NCI-H2081 (cell line): ENCODE results near the gene MYL3.

Experiments
- DNase-seq, 2 experiments: peaks; one replicate each; lab custom pipeline; 2025; lab: John Stamatoyannopoulos, UW

The MYL3 gene

GRCh38 chr3:46899151-46900006 lies 36.1 kb upstream of the MYL3 start:
- DNase-seq = no peak

- no peak for DNase-seq
Observed at GRCh38 chr3:46898321-46899150, 35.3 kb upstream of the MYL3 start.

- DNase-seq = no peak
Observed at GRCh38 chr3:46897829-46898320, 34.6 kb upstream of the MYL3 start.

GRCh38 chr3:46897031-46897430 lies 33.8 kb upstream of the MYL3 start:
- no peak for DNase-seq

GRCh38 chr3:46896386-46896785 lies 33.1 kb upstream of the MYL3 start:
- DNase-seq = no peak

GRCh38 chr3:46895761-46896160 lies 32.5 kb upstream of the MYL3 start:
- DNase-seq = no peak

GRCh38 chr3:46895204-46895660 lies 32.0 kb upstream of the MYL3 start:
- peak; percentile 17 to 42 for DNase-seq

GRCh38 chr3:46894256-46894655 lies 31.0 kb upstream of the MYL3 start:
- no peak for DNase-seq

- DNase-seq = no peak
Observed at GRCh38 chr3:46893763-46894162, 30.5 kb upstream of the MYL3 start.

- DNase-seq = no peak
Observed at GRCh38 chr3:46893146-46893748, 30.0 kb upstream of the MYL3 start.

GRCh38 chr3:46892285-46893145 lies 29.3 kb upstream of the MYL3 start:
- DNase-seq = peak in 1 of 2 experiments; percentile 8

- no peak for DNase-seq
Observed at GRCh38 chr3:46891132-46891531, 27.9 kb upstream of the MYL3 start.

GRCh38 chr3:46890132-46890531 lies 26.9 kb upstream of the MYL3 start:
- DNase-seq = no peak

- DNase-seq = no peak
Observed at GRCh38 chr3:46889381-46890110, 26.3 kb upstream of the MYL3 start.

GRCh38 chr3:46888705-46889104 lies 25.5 kb upstream of the MYL3 start:
- no peak for DNase-seq

- DNase-seq = no peak
Observed at GRCh38 chr3:46887980-46888494, 24.8 kb upstream of the MYL3 start.

- no peak for DNase-seq
Observed at GRCh38 chr3:46885612-46886011, 22.4 kb upstream of the MYL3 start.

- no peak for DNase-seq
Observed at GRCh38 chr3:46884929-46885328, 21.7 kb upstream of the MYL3 start.

- no peak for DNase-seq
Observed at GRCh38 chr3:46884427-46884826, 21.2 kb upstream of the MYL3 start.

- DNase-seq = no peak
Observed at GRCh38 chr3:46883830-46884185, 20.6 kb upstream of the MYL3 start.
